Measurements from ENCODE around the gene HPGD.

The HPGD gene

DNA sequence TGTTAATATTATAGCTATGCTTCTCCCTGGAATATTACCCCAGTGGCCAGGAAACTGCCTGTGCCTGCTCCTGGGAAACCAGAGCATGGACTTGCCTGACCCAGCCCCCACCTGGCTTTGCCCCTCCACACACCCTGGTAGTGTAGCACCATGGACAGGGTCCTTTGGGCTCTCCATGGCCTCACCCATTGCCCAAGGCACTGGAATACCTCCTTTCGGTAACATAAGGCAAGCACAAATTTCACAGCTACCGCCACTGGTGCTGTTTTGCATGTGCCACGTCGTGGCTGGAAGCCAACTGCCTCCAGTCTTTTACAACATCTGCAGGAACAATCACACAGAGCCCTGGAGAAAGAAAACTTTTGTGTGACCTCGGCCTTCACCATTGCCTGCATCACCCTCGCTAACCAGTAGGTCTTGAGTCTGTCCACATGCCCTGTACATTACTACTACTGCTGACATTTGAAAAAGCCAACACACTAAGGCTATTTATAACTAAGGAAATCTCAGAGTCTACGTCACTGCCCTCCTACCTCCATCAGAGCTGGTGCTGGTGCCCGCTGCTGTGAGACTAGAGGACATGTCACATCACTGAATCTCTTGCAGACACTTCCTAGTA, 47.7 kb downstream of the HPGD start:
- DNase-seq (ENCODE audit: low read depth), result no peak

DNA sequence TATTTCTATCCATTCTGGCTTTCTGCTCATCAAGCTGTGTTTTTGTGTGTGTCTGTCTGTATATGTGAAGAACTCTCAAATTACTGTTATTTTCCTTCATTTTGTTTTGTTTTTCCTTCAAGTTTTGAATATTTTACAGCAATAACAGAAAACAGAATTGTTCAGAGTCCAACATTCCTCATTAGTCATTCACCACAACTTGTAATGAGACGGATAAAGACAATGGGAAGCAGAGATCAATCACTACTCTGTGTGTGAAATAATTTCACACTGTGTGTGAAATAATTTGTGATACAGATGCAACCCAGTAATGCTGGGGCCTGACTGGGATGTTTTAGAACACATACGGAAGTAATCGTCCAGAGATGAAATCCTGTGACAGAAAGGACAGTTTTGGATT, 55.2 kb downstream of the HPGD start:
- no peak for DNase-seq (ENCODE audit: low read depth)

DNA sequence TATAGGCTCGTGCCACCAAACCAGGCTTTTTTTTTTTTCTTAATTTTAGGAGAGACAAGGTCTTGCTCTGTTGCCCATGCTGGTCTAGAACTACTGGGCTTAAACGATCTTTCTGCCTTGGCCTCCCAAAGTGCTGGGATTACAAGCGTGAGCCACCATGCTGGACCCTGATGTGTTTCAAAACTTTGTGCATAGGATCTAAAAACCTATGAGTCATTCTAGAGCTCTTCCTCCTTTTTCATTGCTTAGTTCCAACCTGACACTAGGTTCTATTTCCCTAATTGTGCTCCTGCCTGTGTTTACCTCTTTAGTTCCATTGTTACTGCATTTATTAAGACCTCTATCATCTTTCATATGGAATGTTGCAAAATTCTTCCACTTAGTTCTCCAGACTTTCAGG, 57.3 kb downstream of the HPGD start:
- no peak for DNase-seq (ENCODE audit: low read depth)

- DNase-seq (ENCODE audit: low read depth), result no peak
These were observed 60.7 kb downstream of the HPGD start for GRCh38 chr4:174461466-174462106.

- DNase-seq (ENCODE audit: low read depth), result no peak
These were observed 61.6 kb downstream of the HPGD start for GRCh38 chr4:174460684-174461083.

DNA sequence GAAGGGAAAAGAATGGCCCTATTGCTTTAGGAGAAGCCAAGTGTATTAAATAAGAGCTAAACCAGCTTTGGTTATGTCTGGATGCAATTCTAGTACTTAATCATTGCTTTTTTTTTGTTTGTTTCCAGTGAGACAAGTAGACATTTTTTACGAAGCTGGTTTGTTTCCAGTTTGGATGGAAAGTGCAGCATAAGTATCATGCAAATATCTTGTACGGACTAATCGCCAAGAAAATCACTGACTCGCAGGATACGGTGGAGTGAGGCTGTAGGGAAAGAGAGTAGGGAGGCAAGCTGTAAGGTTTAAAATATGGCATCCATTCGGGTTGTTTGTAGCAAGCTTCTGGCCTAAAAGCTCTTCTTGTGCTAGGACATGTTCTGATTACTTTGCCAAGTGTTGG, 64.8 kb downstream of the HPGD start:
- DNase-seq (ENCODE audit: low read depth), result no peak

DNA sequence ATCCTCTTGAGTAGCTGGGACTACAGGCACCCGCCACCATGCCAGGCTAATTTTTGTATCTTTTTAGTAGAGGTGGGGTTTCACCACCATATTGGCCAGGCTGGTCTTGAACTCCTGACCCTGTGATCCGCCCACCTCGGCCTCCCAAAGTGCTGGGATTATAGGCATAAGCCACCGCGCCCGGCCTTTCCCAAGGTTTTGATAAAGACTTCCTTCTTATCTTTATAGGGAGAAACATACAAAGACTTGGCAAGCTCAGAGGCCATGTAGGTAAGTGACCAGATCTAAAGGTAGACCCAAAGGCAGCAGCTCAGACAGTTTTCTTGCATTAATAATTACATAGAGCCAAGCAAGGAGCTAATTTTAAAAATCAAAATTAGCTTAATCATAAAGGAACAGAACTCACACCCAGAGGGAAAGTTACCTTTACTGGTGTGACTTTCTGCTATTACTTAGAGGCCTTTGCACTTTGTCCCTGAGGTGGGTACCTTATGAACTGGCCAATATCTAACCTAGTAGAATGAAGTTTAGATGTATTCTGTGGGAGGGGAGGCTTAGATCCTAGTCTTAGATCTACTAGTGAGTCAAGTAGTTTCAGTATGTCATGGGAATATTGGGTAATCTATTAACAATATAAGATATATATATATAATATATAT, 67.3 kb downstream of the HPGD start:
- DNase-seq (ENCODE audit: low read depth), result no peak

DNA sequence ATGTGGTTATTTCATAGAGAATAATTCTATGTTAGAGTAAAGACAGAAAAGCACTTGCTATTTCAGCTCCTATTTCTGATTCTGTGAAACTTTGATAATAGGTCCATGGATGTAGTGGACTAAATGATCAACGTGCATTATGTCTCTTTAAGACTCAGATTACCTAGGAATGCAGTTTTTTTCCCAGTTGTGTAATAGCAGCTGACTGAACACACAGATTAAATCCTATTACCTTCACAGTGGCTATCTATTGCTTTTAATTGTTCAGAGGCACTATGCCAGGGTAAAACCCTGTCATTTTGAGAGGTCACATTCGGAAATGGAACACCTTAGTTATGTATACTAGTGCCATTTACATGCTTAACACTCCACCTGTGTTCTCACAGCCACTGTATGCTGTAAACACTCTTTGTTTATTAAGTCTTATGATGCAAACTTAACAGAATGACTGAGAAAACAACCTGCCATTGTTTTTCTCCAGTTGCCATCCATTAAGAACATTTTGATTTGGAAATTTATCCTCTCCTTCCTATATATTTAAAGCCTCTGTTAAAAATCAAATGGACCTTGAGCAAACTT, 70.5 kb downstream of the HPGD start:
- no peak for DNase-seq (ENCODE audit: low read depth)

GRCh38 chr4:174450786-174451125, 71.5 kb downstream of the HPGD start:
- no peak for DNase-seq (ENCODE audit: low read depth)

DNA sequence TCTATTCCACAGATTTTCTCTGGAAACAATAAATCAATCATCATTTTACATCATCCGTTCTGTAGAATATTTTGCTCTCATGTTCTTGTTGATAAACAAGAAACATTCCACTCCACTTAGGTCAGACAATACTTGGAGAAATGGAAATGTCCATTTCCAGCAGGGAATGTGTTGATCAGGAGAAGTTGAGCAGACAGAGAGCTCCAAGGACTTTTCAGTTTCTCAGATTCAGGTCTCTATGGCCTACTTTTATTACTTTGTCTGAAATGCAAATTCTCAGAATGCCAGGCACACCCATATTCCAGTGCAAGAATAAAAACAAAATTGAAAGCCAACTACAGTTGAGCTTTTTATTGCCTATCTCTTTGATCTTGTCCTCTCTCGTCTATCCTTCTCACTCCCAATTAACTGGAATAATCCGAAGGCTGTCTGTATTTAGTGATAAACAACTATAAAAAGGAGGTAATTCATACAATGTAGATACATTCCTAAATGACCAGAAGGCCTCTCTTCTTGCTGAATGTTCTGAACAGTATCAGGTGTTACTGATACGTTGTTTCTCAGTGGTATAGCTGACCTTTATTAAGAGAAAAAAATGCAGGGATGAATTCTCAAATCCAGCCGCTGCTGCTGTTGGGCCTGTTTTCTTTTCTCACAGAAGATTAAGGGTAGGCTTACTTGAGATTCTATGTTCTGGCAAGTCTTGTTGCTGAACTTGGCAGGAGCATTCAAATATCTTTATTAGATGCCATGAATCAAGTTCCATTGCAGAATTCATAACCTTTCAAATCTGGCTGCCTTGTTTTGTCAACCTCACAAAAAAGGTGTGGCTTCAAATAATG, 72.1 kb downstream of the HPGD start:
- DNase-seq (ENCODE audit: low read depth), result no peak

- DNase-seq (ENCODE audit: low read depth), result no peak
These were observed 73.1 kb downstream of the HPGD start for GRCh38 chr4:174449152-174449551.

- DNase-seq (ENCODE audit: low read depth), result no peak
These were observed 77.9 kb downstream of the HPGD start for GRCh38 chr4:174444390-174444789.

All from activated T-cell treated with anti-CD3 and anti-CD28 coated beads for 48 hours (primary cell).